A549 (cell line): Measurements from ENCODE around the gene MORN1.

Experiments
- CEBPB ChIP-seq, 2 experiments: fragments of >200 bp in 1 of 2; sonication (Bioruptor Twin) in 1 of 2; formaldehyde crosslinking in 1 of 2; IDR thresholded peaks; 2 replicates each; pipeline ENCODE4 v1.6.1; 2012 to 2016
- CHD2 ChIP-seq: fragments of 150-350 bp; IDR thresholded peaks from 2 replicates; pipeline ENCODE4 v1.6.1; 2014; ENCODE audit warnings: low read length; ENCODE audit not compliant: partially characterized antibody
- CTCF ChIP-seq: fragments of >200 bp; sonication (Bioruptor Twin); formaldehyde crosslinking; IDR thresholded peaks from 3 replicates; pipeline ENCODE4 v1.5.1; 2016
- EP300 ChIP-seq, 2 experiments: fragments of >200 bp; sonication (Bioruptor Twin); formaldehyde crosslinking; IDR thresholded peaks; 2 replicates in 1 of 2; 3 replicates in 1 of 2; pipeline ENCODE4 v1.6.1; 2016 to 2017
- KDM5A ChIP-seq: fragments of 200-600 bp; sonication (generic); IDR thresholded peaks from 2 replicates; pipeline ENCODE4 v1.6.1; 2016; ENCODE audit warnings: antibody characterized with exemption, mild to moderate bottlenecking
- POLR2A ChIP-seq: IDR thresholded peaks from 2 replicates; pipeline ENCODE4 v1.6.1; 2012; ENCODE audit warnings: mild to moderate bottlenecking, low read length
- RNF2 ChIP-seq: fragments of 200-600 bp; sonication (generic); IDR thresholded peaks from 2 replicates; pipeline ENCODE4 v1.6.1; 2016; ENCODE audit warnings: low read depth, mild to moderate bottlenecking, antibody characterized with exemption, moderate library complexity, borderline replicate concordance

- TF ChIP-seq CTCF, result no peak
- TF ChIP-seq CEBPB (IDR thresholded peaks at IDR 0.05), result no peak
- TF ChIP-seq KDM5A, result no peak
- TF ChIP-seq EP300 (IDR thresholded peaks at IDR 0.05), result no peak
- no peak for TF ChIP-seq CHD2
- no peak for TF ChIP-seq POLR2A
- TF ChIP-seq RNF2, result no peak
Observed at GRCh38 chr1:2379733-2380404, 11.5 kb downstream of the MORN1 start.
